Measurements from ENCODE around the gene CAMK1G. TPM values are rescaled to one million over a fixed set of nuclear protein-coding genes. Genes with fewer than 3 reads are reported as not detected.

CAMK1G gene
- total and polyA plus RNA-seq, 2 of the 4 experiments (the other 2 are of a cell fraction): 0.72 to 1.8 TPM

GRCh38 chr1:209585197-209585596 is 1.7 kb downstream of the CAMK1G start:
- POLR2A ChIA-PET (ENCODE audit: unreplicated experiment): no interaction called here
- no peaks in the 10 kb centered on the region for H3K79me1 ChIP-seq (ENCODE audit: low read depth in 1 of 2, low read length in 2 of 2)
- H2AK5ac ChIP-seq (ENCODE audit: low read depth, low read length): no peak overlapping the region; the same call in 1 of the 2 replicates
- in situ Hi-C loops (cut with MboI; ENCODE audit: low sequenced_read_pairs) (no loop called here), intact Hi-C loops (cut with micrococcal nuclease) (no loop called here), dilution Hi-C loops (cut with HindIII; ENCODE audit: low sequenced_read_pairs, unreplicated experiment) (no loop called here)
- H3K9me1 ChIP-seq (ENCODE audit: insufficient read depth, low read length): no peaks in the 10 kb centered on the region; the same call in 1 of the 2 replicates
- H3K36me3 ChIP-seq (ENCODE audit: control insufficient read depth, insufficient read depth, low read length): no peaks in the 10 kb centered on the region
- H3K9me3 ChIP-seq (ENCODE audit: control insufficient read depth, insufficient read depth, low read length): no peaks in the 10 kb centered on the region
- H2AK9ac ChIP-seq (replicated peaks; ENCODE audit: low read depth, low read length, poor library complexity): no peak overlapping the region
- ATAC-seq (ENCODE audit: low read depth): no peak
- no peak overlapping the region for H2BK5ac ChIP-seq (ENCODE audit: low read depth, low read length, poor library complexity, severe bottlenecking)
- no peak overlapping the region for H3K18ac ChIP-seq (ENCODE audit: low read depth, low read length)
- no peak overlapping the region for H3K14ac ChIP-seq (replicated peaks; ENCODE audit: low read depth, low read length)
- no peak overlapping the region for H3K4ac ChIP-seq (ENCODE audit: low read depth, low read length)
- no peak overlapping the region for H4K8ac ChIP-seq (ENCODE audit: low read depth in 2 of 2, low read length in 2 of 2)
- no peak overlapping the region for H2AFZ ChIP-seq (replicated peaks; ENCODE audit: low read length, poor library complexity)
- H3K27ac ChIP-seq (ENCODE audit: insufficient read depth, low read length): no peak overlapping the region
- TF ChIP-seq CHD1 (IDR thresholded peaks at IDR 0.05; ENCODE audit: low read depth, low read length) (no peak), BHLHE40 (IDR thresholded peaks at IDR 0.05; ENCODE audit: low read depth, low read length) (no peak), RFX5 (IDR thresholded peaks at IDR 0.05; ENCODE audit: low read depth, low read length) (no peak), MXI1 (IDR thresholded peaks at IDR 0.05; ENCODE audit: borderline replicate concordance, low read depth, low read length) (no peak), SMC3 (IDR thresholded peaks at IDR 0.05; ENCODE audit: low read depth, low read length) (no peak), POLR2A (IDR thresholded peaks at IDR 0.05; ENCODE audit: low read depth, low read length) (no peak), CEBPB (IDR thresholded peaks at IDR 0.05; ENCODE audit: low read depth, low read length) (no peak), NFE2L2 (IDR thresholded peaks at IDR 0.05; ENCODE audit: low read depth, low read length) (no peak), FOS (IDR thresholded peaks at IDR 0.05; ENCODE audit: low read depth, low read length) (no peak), MAFK (IDR thresholded peaks at IDR 0.05; ENCODE audit: low read depth, low read length) (no peak)
- TF ChIP-seq, protein P1, sequence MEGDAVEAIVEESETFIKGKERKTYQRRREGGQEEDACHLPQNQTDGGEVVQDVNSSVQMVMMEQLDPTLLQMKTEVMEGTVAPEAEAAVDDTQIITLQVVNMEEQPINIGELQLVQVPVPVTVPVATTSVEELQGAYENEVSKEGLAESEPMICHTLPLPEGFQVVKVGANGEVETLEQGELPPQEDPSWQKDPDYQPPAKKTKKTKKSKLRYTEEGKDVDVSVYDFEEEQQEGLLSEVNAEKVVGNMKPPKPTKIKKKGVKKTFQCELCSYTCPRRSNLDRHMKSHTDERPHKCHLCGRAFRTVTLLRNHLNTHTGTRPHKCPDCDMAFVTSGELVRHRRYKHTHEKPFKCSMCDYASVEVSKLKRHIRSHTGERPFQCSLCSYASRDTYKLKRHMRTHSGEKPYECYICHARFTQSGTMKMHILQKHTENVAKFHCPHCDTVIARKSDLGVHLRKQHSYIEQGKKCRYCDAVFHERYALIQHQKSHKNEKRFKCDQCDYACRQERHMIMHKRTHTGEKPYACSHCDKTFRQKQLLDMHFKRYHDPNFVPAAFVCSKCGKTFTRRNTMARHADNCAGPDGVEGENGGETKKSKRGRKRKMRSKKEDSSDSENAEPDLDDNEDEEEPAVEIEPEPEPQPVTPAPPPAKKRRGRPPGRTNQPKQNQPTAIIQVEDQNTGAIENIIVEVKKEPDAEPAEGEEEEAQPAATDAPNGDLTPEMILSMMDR (conservative IDR thresholded peaks at IDR 0.05; ENCODE audit: low read depth, low read length): no peak
- TF ChIP-seq, protein P2, sequence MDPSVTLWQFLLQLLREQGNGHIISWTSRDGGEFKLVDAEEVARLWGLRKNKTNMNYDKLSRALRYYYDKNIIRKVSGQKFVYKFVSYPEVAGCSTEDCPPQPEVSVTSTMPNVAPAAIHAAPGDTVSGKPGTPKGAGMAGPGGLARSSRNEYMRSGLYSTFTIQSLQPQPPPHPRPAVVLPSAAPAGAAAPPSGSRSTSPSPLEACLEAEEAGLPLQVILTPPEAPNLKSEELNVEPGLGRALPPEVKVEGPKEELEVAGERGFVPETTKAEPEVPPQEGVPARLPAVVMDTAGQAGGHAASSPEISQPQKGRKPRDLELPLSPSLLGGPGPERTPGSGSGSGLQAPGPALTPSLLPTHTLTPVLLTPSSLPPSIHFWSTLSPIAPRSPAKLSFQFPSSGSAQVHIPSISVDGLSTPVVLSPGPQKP (IDR thresholded peaks at IDR 0.05; ENCODE audit: borderline replicate concordance, low read depth, low read length): no peak
- TF ChIP-seq, protein P3, sequence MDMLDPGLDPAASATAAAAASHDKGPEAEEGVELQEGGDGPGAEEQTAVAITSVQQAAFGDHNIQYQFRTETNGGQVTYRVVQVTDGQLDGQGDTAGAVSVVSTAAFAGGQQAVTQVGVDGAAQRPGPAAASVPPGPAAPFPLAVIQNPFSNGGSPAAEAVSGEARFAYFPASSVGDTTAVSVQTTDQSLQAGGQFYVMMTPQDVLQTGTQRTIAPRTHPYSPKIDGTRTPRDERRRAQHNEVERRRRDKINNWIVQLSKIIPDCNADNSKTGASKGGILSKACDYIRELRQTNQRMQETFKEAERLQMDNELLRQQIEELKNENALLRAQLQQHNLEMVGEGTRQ (IDR thresholded peaks at IDR 0.05; ENCODE audit: low read depth, low read length): no peak
- no peak overlapping the region for H3K4me3 ChIP-seq (ENCODE audit: insufficient read depth, low read depth, low read length)
- peaks cover 3% of the 10 kb centered on the region; the same call in 1 of the 2 replicates for H3K4me1 ChIP-seq (ENCODE audit: control insufficient read depth, insufficient read depth, low read length)
- CTCF ChIA-PET: no interaction called here
- no peak overlapping the region for H3K23ac ChIP-seq (ENCODE audit: low read depth, low read length)
- no peak for DNase-seq
- H4K5ac ChIP-seq (ENCODE audit: low read depth, low read length): no peak overlapping the region
- no CpG with 5 or more reads among the region's 5 CpGs for WGBS, 2 experiments (ENCODE audit: extremely low coverage in 2 of 2, insufficient read length in 1 of 2)
- H2BK120ac ChIP-seq (ENCODE audit: low read depth, low read length): no peak overlapping the region
- no TSS peak for BruUV-seq (replicated peaks)
- no peaks in the 10 kb centered on the region for H4K20me1 ChIP-seq (ENCODE audit: insufficient read depth, low read length)
- H3K9ac ChIP-seq (ENCODE audit: low read depth, low read length): no peak overlapping the region
- H2BK15ac ChIP-seq (ENCODE audit: low read depth, low read length): no peak overlapping the region
- no peak overlapping the region for H4K91ac ChIP-seq (ENCODE audit: insufficient read depth, low read depth, low read length)
- no peak overlapping the region for H2BK20ac ChIP-seq (ENCODE audit: low read depth, low read length)
- H3K56ac ChIP-seq (ENCODE audit: extremely low read depth, insufficient read depth, low read length): no peak overlapping the region
- H3K27me3 ChIP-seq (ENCODE audit: control insufficient read depth, insufficient read depth, low read length): 0 out of 2 replicates have a peak, but pooled peaks cover 2% of the 10 kb centered on the region
- H3K4me2 ChIP-seq (ENCODE audit: low read depth, low read length): peak overlapping the region; percentile 15; the same call in 1 of the 2 replicates

Measured in IMR-90 (cell line).